K562 (cell line): ENCODE measurements around the gene GAL. TPM values are rescaled to one million over a fixed set of nuclear protein-coding genes. Genes with fewer than 3 reads are reported as not detected.

Experiments
- WHSC1 ChIP-seq: IDR thresholded peaks from one replicate; pipeline ENCODE4 v1.6.1; 2012; ENCODE audit warnings: low read length, control low read depth, inconsistent platforms
- polyA plus RNA-seq, 8 experiments: library from polyadenylated mRNA; depleted of rRNA in 4 of 8; stranded (reverse) in 5 of 8; unstranded in 3 of 8; fragments of >200 nt; fragmentation: Nextera tagmentation in 2 of 8; fragmentation: Illumina TruSeq in 1 of 8; extraction: Ambion mirVana in 2 of 8; extraction: Trizol in 1 of 8; gene quantifications; 2 replicates each; pipeline versions ENCODE4 v1.2.1 to v1.2.3, GENCODE V29; 2011 to 2014; ENCODE audit warnings: inconsistent platforms in 1 of 8, missing spikeins in 1 of 8
- total RNA-seq, 7 experiments: library from RNA; depleted of rRNA in 6 of 7; stranded (reverse); fragments of >200 nt in 6 of 7; fragmentation: Illumina TruSeq in 2 of 7; extraction: Trizol in 2 of 7; gene quantifications; 2 replicates each; pipeline versions ENCODE4 v1.2.1 to v1.2.3, GENCODE V29; 2011 to 2021; ENCODE audit warnings: low replicate concordance in 1 of 7
- TF ChIP-seq, protein P1 (sequence below), 2 experiments: fragments of 450-650 bp; IDR thresholded peaks; 2 replicates each; pipeline ENCODE4 v1.6.1; 2016; ENCODE audit warnings: mild to moderate bottlenecking in 2 of 2, borderline replicate concordance in 1 of 2, low read depth in 1 of 2, moderate library complexity in 1 of 2
- TF ChIP-seq, protein P2 (sequence below): IDR thresholded peaks from 2 replicates; pipeline ENCODE4 v1.6.1; 2011; ENCODE audit warnings: borderline replicate concordance, low read depth, mild to moderate bottlenecking, moderate library complexity, low read length; ENCODE audit not compliant: insufficient read depth, poor library complexity, severe bottlenecking

GAL gene
- total and polyA plus RNA-seq, 9 of the 15 experiments (the other 6 are each of a cell fraction or from before 2014, with no cell fraction given): 10.6 to 119 (median 36.3) TPM

DNA sequence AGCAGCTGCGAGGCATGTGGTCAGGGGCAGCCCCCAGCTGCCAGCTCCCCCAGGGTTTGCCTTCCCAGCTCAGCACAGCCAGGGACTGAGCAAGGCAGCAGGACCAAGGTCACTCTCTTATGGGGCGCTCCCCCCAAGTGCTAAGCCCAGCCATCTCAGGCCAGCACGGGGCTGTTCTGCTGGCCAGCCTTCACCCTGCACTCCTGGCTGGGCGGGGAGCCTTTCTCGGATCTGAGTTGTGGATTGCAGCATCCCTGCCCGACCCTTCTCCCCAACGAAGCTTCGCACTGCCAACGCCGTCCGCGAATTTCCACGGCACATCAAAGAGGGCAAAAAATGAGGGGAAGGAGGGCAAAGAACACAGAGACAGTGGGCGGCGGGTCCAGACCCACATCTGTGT is 42.5 kb upstream of the GAL start (continued):
- TF ChIP-seq, protein P1, sequence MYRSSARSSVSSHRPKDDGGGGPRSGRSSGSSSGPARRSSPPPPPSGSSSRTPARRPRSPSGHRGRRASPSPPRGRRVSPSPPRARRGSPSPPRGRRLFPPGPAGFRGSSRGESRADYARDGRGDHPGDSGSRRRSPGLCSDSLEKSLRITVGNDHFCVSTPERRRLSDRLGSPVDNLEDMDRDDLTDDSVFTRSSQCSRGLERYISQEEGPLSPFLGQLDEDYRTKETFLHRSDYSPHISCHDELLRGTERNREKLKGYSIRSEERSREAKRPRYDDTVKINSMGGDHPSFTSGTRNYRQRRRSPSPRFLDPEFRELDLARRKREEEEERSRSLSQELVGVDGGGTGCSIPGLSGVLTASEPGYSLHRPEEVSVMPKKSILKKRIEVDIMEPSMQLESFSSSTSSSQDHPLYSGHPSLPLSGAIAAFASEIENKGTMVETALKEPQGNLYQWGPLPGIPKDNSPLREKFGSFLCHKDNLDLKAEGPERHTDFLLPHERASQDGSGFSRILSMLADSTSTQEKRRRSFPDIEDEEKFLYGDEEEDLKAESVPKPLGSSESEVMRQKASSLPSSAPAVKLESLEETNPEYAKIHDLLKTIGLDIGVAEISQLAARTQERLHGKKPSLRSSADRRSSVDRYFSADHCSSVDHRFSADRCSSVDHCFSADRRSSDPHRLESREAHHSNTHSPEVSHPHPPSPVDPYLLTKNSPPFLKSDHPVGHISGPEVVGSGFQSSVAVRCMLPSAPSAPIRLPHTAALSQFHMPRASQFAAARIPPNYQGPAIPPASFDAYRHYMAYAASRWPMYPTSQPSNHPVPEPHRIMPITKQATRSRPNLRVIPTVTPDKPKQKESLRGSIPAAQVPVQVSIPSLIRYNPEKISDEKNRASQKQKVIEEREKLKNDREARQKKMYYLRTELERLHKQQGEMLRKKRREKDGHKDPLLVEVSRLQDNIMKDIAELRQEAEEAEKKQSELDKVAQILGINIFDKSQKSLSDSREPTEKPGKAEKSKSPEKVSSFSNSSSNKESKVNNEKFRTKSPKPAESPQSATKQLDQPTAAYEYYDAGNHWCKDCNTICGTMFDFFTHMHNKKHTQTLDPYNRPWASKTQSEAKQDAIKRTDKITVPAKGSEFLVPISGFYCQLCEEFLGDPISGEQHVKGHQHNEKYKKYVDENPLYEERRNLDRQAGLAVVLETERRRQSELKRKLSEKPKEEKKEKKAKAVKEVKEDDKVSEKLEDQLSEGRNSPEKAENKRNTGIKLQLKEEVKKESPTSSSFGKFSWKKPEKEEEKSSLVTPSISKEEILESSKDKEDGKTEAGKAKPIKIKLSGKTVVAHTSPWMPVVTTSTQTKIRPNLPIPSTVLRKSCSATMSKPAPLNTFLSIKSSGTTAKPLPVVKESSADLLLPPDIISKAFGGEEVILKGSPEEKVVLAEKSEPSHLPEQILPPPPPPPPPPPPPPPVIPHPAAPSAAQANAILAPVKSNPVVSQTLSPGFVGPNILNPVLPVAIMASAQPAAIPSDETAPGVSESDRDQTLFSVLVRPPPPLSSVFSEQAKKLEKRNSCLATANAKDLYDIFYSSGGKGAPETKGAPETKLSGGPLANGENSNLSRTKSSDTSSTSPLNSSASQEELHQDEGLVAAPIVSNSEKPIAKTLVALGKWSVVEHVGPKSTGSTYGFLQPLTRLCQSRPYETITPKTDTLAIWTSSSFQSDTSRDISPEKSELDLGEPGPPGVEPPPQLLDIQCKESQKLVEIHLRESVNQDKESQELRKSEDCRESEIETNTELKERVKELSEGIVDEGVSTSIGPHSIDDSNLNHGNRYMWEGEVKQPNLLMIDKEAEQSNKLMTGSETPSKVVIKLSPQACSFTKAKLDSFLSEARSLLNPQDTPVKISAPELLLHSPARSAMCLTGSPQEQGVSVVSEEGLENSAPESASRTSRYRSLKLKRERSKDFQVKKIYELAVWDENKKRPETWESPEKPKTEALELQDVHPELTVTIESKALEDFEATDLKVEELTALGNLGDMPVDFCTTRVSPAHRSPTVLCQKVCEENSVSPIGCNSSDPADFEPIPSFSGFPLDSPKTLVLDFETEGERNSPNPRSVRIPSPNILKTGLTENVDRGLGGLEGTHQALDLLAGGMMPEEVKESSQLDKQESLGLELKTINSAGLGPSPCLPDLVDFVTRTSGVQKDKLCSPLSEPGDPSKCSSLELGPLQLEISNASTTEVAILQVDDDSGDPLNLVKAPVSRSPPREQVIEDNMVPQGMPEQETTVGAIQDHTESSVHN (IDR thresholded peaks at IDR 0.05; ENCODE audit: borderline replicate concordance in 1 of 2, low read depth in 1 of 2): no peak
- TF ChIP-seq WHSC1: no peak
- TF ChIP-seq, protein P2, sequence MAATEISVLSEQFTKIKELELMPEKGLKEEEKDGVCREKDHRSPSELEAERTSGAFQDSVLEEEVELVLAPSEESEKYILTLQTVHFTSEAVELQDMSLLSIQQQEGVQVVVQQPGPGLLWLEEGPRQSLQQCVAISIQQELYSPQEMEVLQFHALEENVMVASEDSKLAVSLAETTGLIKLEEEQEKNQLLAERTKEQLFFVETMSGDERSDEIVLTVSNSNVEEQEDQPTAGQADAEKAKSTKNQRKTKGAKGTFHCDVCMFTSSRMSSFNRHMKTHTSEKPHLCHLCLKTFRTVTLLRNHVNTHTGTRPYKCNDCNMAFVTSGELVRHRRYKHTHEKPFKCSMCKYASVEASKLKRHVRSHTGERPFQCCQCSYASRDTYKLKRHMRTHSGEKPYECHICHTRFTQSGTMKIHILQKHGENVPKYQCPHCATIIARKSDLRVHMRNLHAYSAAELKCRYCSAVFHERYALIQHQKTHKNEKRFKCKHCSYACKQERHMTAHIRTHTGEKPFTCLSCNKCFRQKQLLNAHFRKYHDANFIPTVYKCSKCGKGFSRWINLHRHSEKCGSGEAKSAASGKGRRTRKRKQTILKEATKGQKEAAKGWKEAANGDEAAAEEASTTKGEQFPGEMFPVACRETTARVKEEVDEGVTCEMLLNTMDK: no peak
